Spleen (tissue), 7 donors: ENCODE results near the gene NFIC.

ENCODE experiments used
- POLR2A ChIP-seq, 3 donors: fragments of 450-650 bp; IDR thresholded peaks; one replicate each; pipeline ENCODE4 v1.5.1; 2017; ENCODE audit warnings: antibody characterized with exemption in 3 of 3, mild to moderate bottlenecking in 1 of 3
- TF ChIP-seq, protein P1 (sequence below), 11 experiments: fragments of 200-600 bp in 7 of 11; fragments of 450-650 bp in 4 of 11; sonication (generic) in 4 of 11; IDR thresholded peaks in 8 of 11; conservative IDR thresholded peaks in 3 of 11; 1 replicate in 7 of 11; 2 replicates in 4 of 11; pipeline versions ENCODE4 v1.4.0 to v1.8.0; 2016 to 2021; ENCODE audit warnings: antibody characterized with exemption in 11 of 11, inconsistent platforms in 4 of 11, mild to moderate bottlenecking in 1 of 11
- donor health status: DM: no; HTN: no; CAD: no; lungs with moderate emphysema.
- donor health status: DM: no; HTN: no; CAD: no.
- donor health status: DM: no; HTN: no; CAD: no.

DNA sequence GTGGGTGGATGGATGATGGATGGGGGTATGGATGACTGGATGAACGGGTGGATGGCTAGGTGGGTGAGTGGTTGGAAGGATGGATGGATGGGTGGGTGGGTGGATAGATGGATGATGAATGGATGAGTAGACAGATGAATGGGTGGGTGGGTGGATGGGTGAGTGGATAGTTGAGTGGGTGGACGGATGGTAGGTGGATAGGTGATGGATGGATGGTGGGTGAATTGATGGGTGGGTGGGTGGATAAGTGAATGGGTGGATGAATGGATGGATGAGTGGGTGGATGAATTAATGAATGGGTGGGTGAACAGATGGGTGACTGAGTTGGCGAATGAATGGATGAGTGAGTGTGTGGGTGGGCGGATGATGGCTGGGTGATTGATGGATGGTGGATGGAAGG is 109.1 kb downstream of the NFIC start:
- TF ChIP-seq, protein P1, sequence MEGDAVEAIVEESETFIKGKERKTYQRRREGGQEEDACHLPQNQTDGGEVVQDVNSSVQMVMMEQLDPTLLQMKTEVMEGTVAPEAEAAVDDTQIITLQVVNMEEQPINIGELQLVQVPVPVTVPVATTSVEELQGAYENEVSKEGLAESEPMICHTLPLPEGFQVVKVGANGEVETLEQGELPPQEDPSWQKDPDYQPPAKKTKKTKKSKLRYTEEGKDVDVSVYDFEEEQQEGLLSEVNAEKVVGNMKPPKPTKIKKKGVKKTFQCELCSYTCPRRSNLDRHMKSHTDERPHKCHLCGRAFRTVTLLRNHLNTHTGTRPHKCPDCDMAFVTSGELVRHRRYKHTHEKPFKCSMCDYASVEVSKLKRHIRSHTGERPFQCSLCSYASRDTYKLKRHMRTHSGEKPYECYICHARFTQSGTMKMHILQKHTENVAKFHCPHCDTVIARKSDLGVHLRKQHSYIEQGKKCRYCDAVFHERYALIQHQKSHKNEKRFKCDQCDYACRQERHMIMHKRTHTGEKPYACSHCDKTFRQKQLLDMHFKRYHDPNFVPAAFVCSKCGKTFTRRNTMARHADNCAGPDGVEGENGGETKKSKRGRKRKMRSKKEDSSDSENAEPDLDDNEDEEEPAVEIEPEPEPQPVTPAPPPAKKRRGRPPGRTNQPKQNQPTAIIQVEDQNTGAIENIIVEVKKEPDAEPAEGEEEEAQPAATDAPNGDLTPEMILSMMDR (IDR thresholded peaks at IDR 0.05 in 8 of 11, conservative IDR thresholded peaks at IDR 0.05 in 3 of 11), result no peak
- TF ChIP-seq POLR2A (IDR thresholded peaks at IDR 0.05), result no peak
